OCI-LY7 (cell line): Measurements from ENCODE around the gene SELENOS.

Source experiments
- CTCF ChIP-seq: fragments of 200-600 bp; sonication (generic); conservative IDR thresholded peaks from 2 replicates; pipeline ENCODE4 v1.5.1; 2014; ENCODE audit warnings: mild to moderate bottlenecking, antibody characterized with exemption, low read length, moderate library complexity, mixed read lengths
- EZH2phosphoT487 ChIP-seq: fragments of 200-600 bp; sonication (generic); IDR thresholded peaks from 2 replicates; pipeline ENCODE4 v1.6.1; 2018; ENCODE audit warnings: low read depth, borderline replicate concordance, mild to moderate bottlenecking, mixed run types, antibody characterized with exemption, low read length, moderate library complexity, mixed read lengths

GRCh38 chr15:101310508-101310907, 33.2 kb upstream of the SELENOS start:
- TF ChIP-seq CTCF (no peak), EZH2phosphoT487 (no peak)
